Choroid plexus epithelial cell (primary cell): ENCODE data around the gene ZDBF2.
"Not testable (repeated sequence)": the region's sequence is repeated elsewhere in the genome, so short reads cannot be mapped to it uniquely, and the experiment has no call there.

ENCODE experiments used
- DNase-seq: peaks from one replicate; pipeline ENCODE4 v3.0.0-alpha.2; 2010; ENCODE audit warnings: low read depth
- H3K4me3 ChIP-seq: 2 replicates; pipeline ENCODE4 v1.5.1; 2011; ENCODE audit warnings: low read depth, mild to moderate bottlenecking, control low read depth, low read length, moderate library complexity
- TF ChIP-seq, protein P1 (sequence below): conservative IDR thresholded peaks from 2 replicates; pipeline ENCODE4 v1.5.1; 2011; ENCODE audit warnings: low read depth, mild to moderate bottlenecking, control low read depth, inconsistent platforms, low read length, moderate library complexity

The ZDBF2 gene

DNA sequence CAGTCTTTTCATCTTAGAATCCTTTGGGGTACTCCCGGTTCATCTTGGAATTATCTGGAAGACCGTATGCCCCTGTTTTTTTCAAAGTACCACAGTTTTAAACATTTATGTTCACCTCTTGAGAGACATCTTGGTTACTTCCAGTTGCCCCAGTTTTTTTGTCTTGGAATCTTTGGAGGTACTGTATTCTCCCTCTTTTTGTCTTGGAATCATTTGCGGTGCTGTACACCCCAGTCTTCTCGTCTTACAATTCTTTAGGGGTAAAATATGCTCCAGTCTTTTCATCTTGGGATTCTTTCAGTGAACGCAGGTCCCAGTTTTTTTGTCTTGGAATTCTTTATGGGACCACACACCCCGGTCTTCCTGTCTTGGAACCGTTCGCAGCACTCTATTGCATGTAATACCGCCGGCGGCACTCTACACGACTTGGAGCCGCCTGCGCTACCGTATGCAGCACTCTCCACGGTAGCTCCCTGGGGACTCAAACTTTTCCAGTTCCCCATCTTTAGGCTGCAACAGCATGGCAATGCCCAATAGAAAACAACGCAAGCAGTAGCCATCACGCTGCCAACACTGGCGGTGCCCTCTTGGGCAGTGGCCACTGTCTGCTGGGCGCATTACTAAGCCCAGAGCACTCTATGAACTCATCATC lies 21.2 kb upstream of the ZDBF2 start:
- DNase-seq, result no peak
- TF ChIP-seq, protein P1, sequence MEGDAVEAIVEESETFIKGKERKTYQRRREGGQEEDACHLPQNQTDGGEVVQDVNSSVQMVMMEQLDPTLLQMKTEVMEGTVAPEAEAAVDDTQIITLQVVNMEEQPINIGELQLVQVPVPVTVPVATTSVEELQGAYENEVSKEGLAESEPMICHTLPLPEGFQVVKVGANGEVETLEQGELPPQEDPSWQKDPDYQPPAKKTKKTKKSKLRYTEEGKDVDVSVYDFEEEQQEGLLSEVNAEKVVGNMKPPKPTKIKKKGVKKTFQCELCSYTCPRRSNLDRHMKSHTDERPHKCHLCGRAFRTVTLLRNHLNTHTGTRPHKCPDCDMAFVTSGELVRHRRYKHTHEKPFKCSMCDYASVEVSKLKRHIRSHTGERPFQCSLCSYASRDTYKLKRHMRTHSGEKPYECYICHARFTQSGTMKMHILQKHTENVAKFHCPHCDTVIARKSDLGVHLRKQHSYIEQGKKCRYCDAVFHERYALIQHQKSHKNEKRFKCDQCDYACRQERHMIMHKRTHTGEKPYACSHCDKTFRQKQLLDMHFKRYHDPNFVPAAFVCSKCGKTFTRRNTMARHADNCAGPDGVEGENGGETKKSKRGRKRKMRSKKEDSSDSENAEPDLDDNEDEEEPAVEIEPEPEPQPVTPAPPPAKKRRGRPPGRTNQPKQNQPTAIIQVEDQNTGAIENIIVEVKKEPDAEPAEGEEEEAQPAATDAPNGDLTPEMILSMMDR, result no peak
- no peak overlapping the region for H3K4me3 ChIP-seq

DNA sequence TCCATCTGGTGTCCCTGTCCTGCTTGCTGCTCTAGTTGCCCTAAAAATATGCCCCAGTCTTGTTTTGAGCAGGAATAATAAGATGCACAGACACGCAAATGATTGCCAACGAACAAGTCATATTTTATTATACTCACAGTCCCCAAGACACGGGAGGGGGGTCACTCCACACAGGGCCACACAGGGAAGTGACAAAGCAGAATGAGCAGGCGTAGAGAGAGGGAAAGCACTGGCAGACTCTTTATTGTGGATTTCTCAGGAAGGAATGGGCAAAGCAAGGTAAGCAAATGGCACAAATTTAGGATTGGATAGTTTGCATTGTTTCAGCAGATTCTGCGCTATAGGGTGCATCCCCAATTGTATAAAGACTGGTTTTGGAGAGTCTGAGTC lies 20.7 kb upstream of the ZDBF2 start:
- DNase-seq, result no peak
- TF ChIP-seq, protein P1, result no peak
- no peak overlapping the region for H3K4me3 ChIP-seq

DNA sequence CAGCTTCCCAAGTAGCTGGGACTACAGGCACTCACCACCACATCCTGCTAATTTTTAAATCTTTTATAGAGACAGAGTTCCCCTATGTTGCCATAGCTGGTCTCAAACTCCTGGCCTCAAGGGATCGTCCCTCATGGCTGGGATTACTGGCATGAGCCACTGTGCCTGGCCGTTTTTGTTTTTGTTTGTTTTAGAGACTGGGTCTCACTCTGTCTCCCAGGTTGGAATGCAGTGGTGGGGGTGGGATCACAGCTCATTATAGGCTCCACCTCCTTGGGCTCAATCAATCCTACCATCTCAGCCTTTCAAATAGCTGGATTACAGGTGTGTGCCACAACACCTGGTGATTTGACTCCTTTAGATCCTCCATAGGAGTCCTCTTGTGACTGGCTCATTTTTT lies 19.5 kb upstream of the ZDBF2 start:
- no peak overlapping the region for H3K4me3 ChIP-seq
- TF ChIP-seq, protein P1, result no peak
- no peak for DNase-seq

DNA sequence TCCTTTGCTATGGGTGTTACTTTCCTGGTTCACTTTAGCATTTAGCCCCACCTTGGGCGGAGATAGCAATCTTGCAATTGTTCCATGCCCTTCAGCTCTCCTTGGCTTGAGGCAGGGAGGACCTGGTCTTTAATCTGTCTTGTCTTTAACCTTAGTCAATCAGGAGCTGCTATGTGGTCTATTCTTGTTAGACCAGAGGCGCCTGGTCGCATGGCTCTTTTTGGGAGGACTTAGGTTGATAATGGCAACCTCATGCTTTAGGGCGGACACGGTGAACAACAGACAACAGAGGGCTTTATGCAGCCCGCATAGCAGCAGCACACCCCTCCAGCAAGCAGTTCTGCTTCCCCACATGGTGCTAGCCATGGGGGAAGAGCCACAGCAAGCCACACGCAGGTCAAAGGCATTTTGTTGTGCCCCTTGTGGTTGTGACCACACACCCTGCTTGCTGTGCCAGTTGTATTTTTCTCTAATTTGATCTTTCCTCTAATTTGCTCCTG lies 17.7 kb upstream of the ZDBF2 start:
- no peak for DNase-seq
- TF ChIP-seq, protein P1, result no peak
- no peak overlapping the region for H3K4me3 ChIP-seq

DNA sequence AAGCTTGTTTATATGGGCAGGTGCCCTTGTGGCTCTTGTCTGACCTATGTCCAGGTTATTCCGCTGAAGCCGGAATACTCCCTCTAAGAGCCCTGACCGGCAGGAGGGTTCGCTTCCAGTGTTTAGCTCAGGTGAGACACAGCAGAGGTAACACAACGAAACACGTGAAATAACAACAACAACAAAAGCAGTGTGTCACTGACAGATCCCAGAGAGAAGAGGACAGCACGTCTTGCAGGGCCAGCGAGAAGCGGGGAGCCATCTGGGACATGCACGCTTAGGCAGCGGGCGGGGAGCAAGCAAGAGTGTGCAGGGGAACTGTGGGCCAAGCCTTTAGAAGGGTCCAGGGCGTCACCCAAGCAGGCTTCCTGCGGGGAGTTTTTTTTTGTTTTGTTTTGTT lies 17.1 kb upstream of the ZDBF2 start:
- TF ChIP-seq, protein P1, result no peak
- no peak overlapping the region for H3K4me3 ChIP-seq
- no peak for DNase-seq

DNA sequence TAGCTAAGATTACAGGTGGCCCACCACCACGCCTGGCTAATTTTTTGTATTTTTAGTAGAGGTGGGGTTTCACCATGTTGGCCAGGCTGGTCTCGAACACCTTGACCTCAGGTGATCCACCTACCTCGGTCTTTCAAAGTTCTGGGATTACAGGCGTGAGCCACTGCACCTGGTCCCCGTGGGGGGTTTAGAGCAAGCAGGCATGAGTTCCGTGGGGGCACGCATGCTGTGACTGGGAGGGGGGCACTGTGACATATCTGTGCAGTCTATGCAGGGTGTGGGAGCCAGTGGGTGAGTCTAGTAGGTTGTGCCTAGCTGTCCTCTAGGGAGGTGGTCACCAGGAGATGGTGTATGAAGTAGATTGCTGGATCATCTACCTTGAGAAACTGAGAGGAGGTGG lies 16.6 kb upstream of the ZDBF2 start:
- DNase-seq, result no peak
- no peak overlapping the region for H3K4me3 ChIP-seq
- TF ChIP-seq, protein P1, result no peak

DNA sequence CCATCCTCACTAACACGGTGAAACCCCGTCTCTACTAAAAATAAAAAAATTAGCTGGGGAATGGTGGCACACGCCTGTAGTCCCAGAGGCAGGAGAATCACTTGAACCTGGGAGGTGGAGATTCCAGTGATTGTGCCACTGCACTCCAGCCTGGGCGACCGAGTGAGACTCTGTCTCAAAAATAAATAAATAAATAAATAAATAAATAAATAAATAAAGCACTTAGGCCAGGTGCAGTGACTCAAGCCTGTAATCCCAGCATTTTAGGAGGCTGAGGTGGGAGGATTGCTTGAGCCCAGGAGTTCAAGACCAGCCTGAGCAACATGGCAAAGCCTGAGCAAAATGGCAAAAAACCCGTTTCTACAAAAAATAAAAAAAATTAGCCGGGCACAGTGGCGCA lies 15.8 kb upstream of the ZDBF2 start:
- not testable (repeated sequence) for DNase-seq, H3K4me3 ChIP-seq
